HFFc6 (cell line): ENCODE measurements around the gene ACTR6. TPM values are rescaled to one million over a fixed set of nuclear protein-coding genes. Genes with fewer than 3 reads are reported as not detected.

Source experiments
- DNase-seq: peaks from one replicate; pipeline ENCODE4 v3.0.0-alpha.2; 2018
- H3K27ac Mint-ChIP-seq: 2 replicates; pipeline ENCODE4 v1.8.0; 2020; ENCODE audit warnings: mild to moderate bottlenecking, mixed read lengths
- H3K27me3 Mint-ChIP-seq: 2 replicates; pipeline ENCODE4 v1.8.0; 2021; ENCODE audit warnings: mild to moderate bottlenecking, moderate library complexity, mixed read lengths; ENCODE audit not compliant: insufficient read depth
- H3K36me3 Mint-ChIP-seq: 2 replicates; pipeline ENCODE4 v1.8.0; 2021; ENCODE audit warnings: low read depth, mixed read lengths
- H3K4me1 Mint-ChIP-seq: 2 replicates; pipeline ENCODE4 v1.8.0; 2020; ENCODE audit warnings: low read depth, mixed read lengths
- H3K4me3 Mint-ChIP-seq: 2 replicates; pipeline ENCODE4 v1.8.0; 2020; ENCODE audit warnings: mild to moderate bottlenecking, moderate library complexity, mixed read lengths
- H3K9me3 Mint-ChIP-seq: 2 replicates; pipeline ENCODE4 v1.8.0; 2020; ENCODE audit warnings: mild to moderate bottlenecking, mixed read lengths
- CTCF ChIP-seq: fragments of 200-600 bp; sonication (generic); IDR thresholded peaks from 2 replicates; pipeline ENCODE4 v1.5.0; 2021; ENCODE audit warnings: antibody characterized with exemption, mild to moderate bottlenecking
- total RNA-seq, 6 experiments: library from RNA; stranded (reverse); fragmentation: NEBNext Ultra II Directional; extraction: Animal tissue kit (Norgen Biotek cat#: 25700); gene quantifications; 2 replicates in 1 of 6; 3 replicates in 5 of 6; pipeline ENCODE4 v1.2.3, GENCODE V29; 2021

ACTR6 gene
- total RNA-seq, 6 experiments from 2014 or later, result 23.2 to 29.2 (median 24.9) TPM

- H3K36me3 Mint-ChIP-seq, result no peaks in the 10 kb centered on the region; the same call in 1 of the 2 replicates
- no peak for DNase-seq
- TF ChIP-seq CTCF, result no peak
- no peaks in the 10 kb centered on the region for H3K4me1 Mint-ChIP-seq
- H3K4me3 Mint-ChIP-seq, result no peak overlapping the region
- no peaks in the 10 kb centered on the region for H3K9me3 Mint-ChIP-seq
- no peak overlapping the region for H3K27ac Mint-ChIP-seq
- no peaks in the 10 kb centered on the region for H3K27me3 Mint-ChIP-seq
These were observed 6.7 kb downstream of the ACTR6 start for GRCh38 chr12:100207311-100207710.

GRCh38 chr12:100208834-100209233 is 8.2 kb downstream of the ACTR6 start:
- H3K27me3 Mint-ChIP-seq, result no peaks in the 10 kb centered on the region
- H3K4me3 Mint-ChIP-seq, result no peak overlapping the region
- no peaks in the 10 kb centered on the region; the same call in 1 of the 2 replicates for H3K36me3 Mint-ChIP-seq
- no peak overlapping the region for H3K27ac Mint-ChIP-seq
- no peaks in the 10 kb centered on the region for H3K4me1 Mint-ChIP-seq
- no peaks in the 10 kb centered on the region for H3K9me3 Mint-ChIP-seq
- no peak for TF ChIP-seq CTCF
- DNase-seq, result no peak

GRCh38 chr12:100211698-100212097 is 11.1 kb downstream of the ACTR6 start:
- no peaks in the 10 kb centered on the region; the same call in 1 of the 2 replicates for H3K36me3 Mint-ChIP-seq

DNA sequence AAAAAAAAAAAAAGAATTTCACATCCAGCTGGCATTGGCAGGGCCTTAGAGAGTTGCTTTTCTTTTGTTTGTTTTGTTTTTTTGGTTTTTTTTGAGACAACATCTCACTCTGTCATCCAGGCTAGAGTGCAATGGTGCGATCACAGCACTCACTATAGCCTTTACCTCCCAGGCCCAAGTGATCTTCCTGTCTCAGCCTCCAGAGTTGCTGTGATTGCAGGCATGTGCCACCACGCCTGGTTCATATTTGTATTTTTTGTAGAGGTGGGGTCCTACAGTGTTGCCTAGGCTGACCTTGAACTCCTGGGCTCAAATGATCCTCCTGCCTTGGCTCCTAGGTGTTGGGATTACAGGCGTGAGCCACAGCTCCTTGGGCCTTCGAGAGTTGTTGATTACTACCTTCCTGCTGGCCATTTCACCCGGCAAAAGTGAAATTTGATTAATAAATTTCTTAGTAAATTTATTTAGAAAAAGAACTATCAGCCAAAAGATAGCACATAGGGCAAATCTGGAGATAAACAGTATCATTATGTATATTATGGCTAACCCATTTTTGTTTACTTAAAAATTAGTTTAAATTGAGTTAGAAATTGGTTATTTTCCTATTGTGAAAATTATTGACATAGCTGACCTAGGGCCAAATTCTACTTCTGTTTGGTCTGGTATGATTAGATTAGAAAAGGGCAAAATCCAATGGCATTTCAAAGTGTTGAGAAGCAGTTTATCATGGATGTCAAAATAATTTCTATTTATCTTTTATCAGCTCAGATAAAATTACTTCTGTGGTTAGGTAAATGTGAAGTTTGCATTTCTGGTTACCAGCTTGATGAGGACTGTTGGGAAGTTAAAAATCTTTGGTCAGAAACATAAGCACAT is 12.6 kb downstream of the ACTR6 start:
- Mint-ChIP-seq H3K27me3 (no peaks in the 10 kb centered on the region), H3K4me3 (no peak overlapping the region), H3K4me1 (no peaks in the 10 kb centered on the region), H3K36me3 (no peaks in the 10 kb centered on the region; the same call in 1 of the 2 replicates), H3K27ac (no peak overlapping the region), H3K9me3 (no peaks in the 10 kb centered on the region)
- no peak for TF ChIP-seq CTCF
- no peak for DNase-seq

More at GRCh38 chr12:100211698-100212097, 11.1 kb downstream of the ACTR6 start:
- H3K27ac Mint-ChIP-seq, result no peak overlapping the region
- H3K27me3 Mint-ChIP-seq, result no peaks in the 10 kb centered on the region
- no peaks in the 10 kb centered on the region for H3K9me3 Mint-ChIP-seq
- H3K4me3 Mint-ChIP-seq, result no peak overlapping the region
- H3K4me1 Mint-ChIP-seq, result no peaks in the 10 kb centered on the region
- DNase-seq, result no peak
- no peak for TF ChIP-seq CTCF

- Mint-ChIP-seq H3K27me3 (no peaks in the 10 kb centered on the region), H3K4me1 (no peaks in the 10 kb centered on the region), H3K27ac (no peak overlapping the region), H3K4me3 (no peak overlapping the region), H3K36me3 (no peaks in the 10 kb centered on the region), H3K9me3 (no peaks in the 10 kb centered on the region)
- no peak for TF ChIP-seq CTCF
- DNase-seq, result no peak
These were observed 13.9 kb downstream of the ACTR6 start for GRCh38 chr12:100214518-100214917.
